GM18951 (cell line): Measurements from ENCODE around the gene SNCB.

ENCODE experiments used
- POLR2A ChIP-seq: IDR thresholded peaks from 4 replicates; pipeline ENCODE4 v1.6.1; 2011; ENCODE audit warnings: mild to moderate bottlenecking; ENCODE audit not compliant: insufficient read length, insufficient read depth; ENCODE audit errors: extremely low read depth
- in situ Hi-C: fragments of 300-500 bp; cut with MboI; formaldehyde crosslinking; loops from one replicate; pipeline ENCODE4 v1.12.0; 2022; ENCODE audit warnings: low sequenced_read_pairs, mixed read lengths, inconsistent platforms; ENCODE audit not compliant: unreplicated experiment

Gene SNCB

GRCh38 chr5:176629853-176630680 is at the start of gene SNCB, which contains the start of gene EIF4E1B:
Gene SNCB, minus strand, starts transcription at chr5:176630534. Its CDS starts 880 bp downstream, at chr5:176629654.
Gene EIF4E1B, plus strand, starts transcription at chr5:176630675. Its CDS starts 12,113 bp downstream, at chr5:176642788.
- TF ChIP-seq POLR2A = no peak
- in situ Hi-C loops = no loop called here

GRCh38 chr5:176679365-176680225 is 49.3 kb upstream of the SNCB start:
- in situ Hi-C loops = no loop called here

GRCh38 chr5:176678584-176678983 is 48.2 kb upstream of the SNCB start:
- in situ Hi-C loops = no loop called here
- TF ChIP-seq POLR2A = no peak

More at GRCh38 chr5:176679365-176680225, 49.3 kb upstream of the SNCB start:
- TF ChIP-seq POLR2A = no peak

- in situ Hi-C loops = no loop called here
- TF ChIP-seq POLR2A = no peak
Measured at GRCh38 chr5:176677209-176677939, 47.0 kb upstream of the SNCB start.

- TF ChIP-seq POLR2A = no peak
- in situ Hi-C loops = no loop called here
Measured at GRCh38 chr5:176676361-176676824, 46.1 kb upstream of the SNCB start.

GRCh38 chr5:176675676-176676360 is 45.5 kb upstream of the SNCB start:
- in situ Hi-C loops = no loop called here
- no peak for TF ChIP-seq POLR2A

- no peak for TF ChIP-seq POLR2A
Measured at GRCh38 chr5:176674799-176675198, 44.5 kb upstream of the SNCB start.

GRCh38 chr5:176673651-176674583 is 43.6 kb upstream of the SNCB start:
- in situ Hi-C loops = loop anchor here (25.0 kb wide), 1 partner anchor 438 kb away; no protein-coding TSS in a partner anchor
- no peak for TF ChIP-seq POLR2A

More at GRCh38 chr5:176674799-176675198, 44.5 kb upstream of the SNCB start:
- in situ Hi-C loops = loop anchor here (25.0 kb wide), 1 partner anchor 438 kb away; no protein-coding TSS in a partner anchor

- no peak for TF ChIP-seq POLR2A
- in situ Hi-C loops = loop anchor here (25.0 kb wide), 1 partner anchor 440 kb away; no protein-coding TSS in a partner anchor
Measured at GRCh38 chr5:176671890-176672747, 41.8 kb upstream of the SNCB start.

GRCh38 chr5:176671399-176671798 is 41.1 kb upstream of the SNCB start:
- no peak for TF ChIP-seq POLR2A
- in situ Hi-C loops = loop anchor here (25.0 kb wide), 1 partner anchor 441 kb away; no protein-coding TSS in a partner anchor
